Ascending aorta (tissue), 2 donors: ENCODE results near the gene NPHP3. TPM values are rescaled to one million over a fixed set of nuclear protein-coding genes. Genes with fewer than 3 reads are reported as not detected.

Source experiments
- DNase-seq, 2 donors: peaks; one replicate each; pipeline ENCODE4 v3.0.0-alpha.2; 2019; ENCODE audit warnings: low spot score in 2 of 2
- H3K27ac ChIP-seq, 2 donors: fragments of 200-600 bp; sonication (generic); one replicate each; pipeline ENCODE4 v1.5.1; 2016 to 2017; ENCODE audit warnings: mild to moderate bottlenecking in 1 of 2
- H3K27me3 ChIP-seq: fragments of 200-600 bp; sonication (generic); one replicate; pipeline ENCODE4 v1.5.1; 2017
- H3K36me3 ChIP-seq, 2 donors: fragments of 200-600 bp; sonication (generic); one replicate each; pipeline ENCODE4 v1.5.1; 2016
- H3K4me1 ChIP-seq, 2 donors: fragments of 200-600 bp; sonication (generic); one replicate each; pipeline ENCODE4 v1.5.1; 2016 to 2017; ENCODE audit warnings: mild to moderate bottlenecking in 1 of 2
- H3K4me3 ChIP-seq, 2 donors: fragments of 200-600 bp; sonication (generic); one replicate each; pipeline ENCODE4 v1.5.1; 2016 to 2017; ENCODE audit warnings: mild to moderate bottlenecking in 1 of 2
- H3K9me3 ChIP-seq, 2 donors: fragments of 200-600 bp; sonication (generic); one replicate each; pipeline ENCODE4 v1.5.1; 2016
- CTCF ChIP-seq, 3 experiments: fragments of 200-600 bp in 2 of 3; fragments of 450-650 bp in 1 of 3; sonication (generic) in 2 of 3; IDR thresholded peaks; one replicate each; pipeline ENCODE4 v1.5.1; 2016 to 2019; ENCODE audit warnings: antibody characterized with exemption in 3 of 3, mild to moderate bottlenecking in 1 of 3, moderate library complexity in 1 of 3
- intact Hi-C: fragments of 100-400 bp; cut with DNase I; formaldehyde crosslinking; loops from one replicate; pipeline ENCODE4 v1.15.1; 2023
- total RNA-seq: library from RNA; depleted of rRNA; stranded (reverse); fragments of >200 nt; gene quantifications from one replicate; pipeline ENCODE4 v1.1.0, GENCODE V29; 2016

NPHP3 gene
- total RNA-seq, 1 donor from 2014 or later, result 11.9 TPM

GRCh38 chr3:132721479-132722164 is 587 bp downstream of the NPHP3 start:
- H3K27ac ChIP-seq, result peak overlapping the region; percentile 93 to 97
- no peaks in the 10 kb centered on the region for H3K9me3 ChIP-seq
- H3K4me3 ChIP-seq, result peak overlapping the region; percentile 85 to 96
- intact Hi-C loops, result loop anchor here (1.0 to 5.0 kb wide), 6 partner anchors 62 to 1829 kb away; partner anchors contain the start of genes ACAD11, ATP2C1, CDV3 and CEP63
- H3K36me3 ChIP-seq, result peaks cover 5 to 12% of the 10 kb centered on the region in 2 donors
- peak; percentile 35 to 86 for DNase-seq
- peak; percentile 23 to 67 (median 34) for TF ChIP-seq CTCF (IDR thresholded peaks at IDR 0.05)
- H3K4me1 ChIP-seq, result peaks cover 6 to 17% of the 10 kb centered on the region in 2 donors
- H3K27me3 ChIP-seq, result no peaks in the 10 kb centered on the region

GRCh38 chr3:132720228-132720627 is 2.0 kb downstream of the NPHP3 start:
- H3K27ac ChIP-seq, result no peak overlapping the region
- H3K9me3 ChIP-seq, result no peaks in the 10 kb centered on the region
- DNase-seq, result no peak
- H3K36me3 ChIP-seq, result peaks cover 5 to 17% of the 10 kb centered on the region in 2 donors
- peaks cover 6 to 17% of the 10 kb centered on the region in 2 donors for H3K4me1 ChIP-seq
- peak overlapping the region; percentile 85 to 96 for H3K4me3 ChIP-seq
- intact Hi-C loops, result loop anchor here (5.0 kb wide), 1 partner anchor 1828 kb away; the partner anchor contains the start of gene ATP2C1
- no peaks in the 10 kb centered on the region for H3K27me3 ChIP-seq
- TF ChIP-seq CTCF (IDR thresholded peaks at IDR 0.05), result no peak

GRCh38 chr3:132716372-132716771 is 5.8 kb downstream of the NPHP3 start:
- intact Hi-C loops, result no loop called here
- Histone ChIP-seq H3K4me1 (peaks cover 6 to 13% of the 10 kb centered on the region in 2 donors), H3K27me3 (no peaks in the 10 kb centered on the region), H3K4me3 (no peak overlapping the region), H3K9me3 (no peaks in the 10 kb centered on the region), H3K27ac (no peak overlapping the region), H3K36me3 (peaks cover 15 to 30% of the 10 kb centered on the region in 2 donors)
- no peak for DNase-seq
- TF ChIP-seq CTCF (IDR thresholded peaks at IDR 0.05), result no peak

GRCh38 chr3:132713977-132714727 is 8.1 kb downstream of the NPHP3 start:
- DNase-seq, result no peak
- no peaks in the 10 kb centered on the region for H3K27me3 ChIP-seq
- no peaks in the 10 kb centered on the region for H3K9me3 ChIP-seq
- H3K4me1 ChIP-seq, result peaks cover 0 to 2% of the 10 kb centered on the region in 2 donors
- no peak for TF ChIP-seq CTCF (IDR thresholded peaks at IDR 0.05)
- H3K27ac ChIP-seq, result no peak overlapping the region
- intact Hi-C loops, result no loop called here
- H3K36me3 ChIP-seq, result peaks cover 34 to 51% of the 10 kb centered on the region in 2 donors
- no peak overlapping the region for H3K4me3 ChIP-seq

- no peak overlapping the region for H3K27ac ChIP-seq
- H3K9me3 ChIP-seq, result no peaks in the 10 kb centered on the region
- peaks cover 51 to 57% of the 10 kb centered on the region in 2 donors for H3K36me3 ChIP-seq
- no peaks in the 10 kb centered on the region for H3K27me3 ChIP-seq
- no peak overlapping the region for H3K4me3 ChIP-seq
- H3K4me1 ChIP-seq, result no peaks in the 10 kb centered on the region
- TF ChIP-seq CTCF (IDR thresholded peaks at IDR 0.05), result no peak
- intact Hi-C loops, result no loop called here
- no peak for DNase-seq
Measured at GRCh38 chr3:132710311-132710710, 11.9 kb downstream of the NPHP3 start.
